H1 (cell line): ENCODE measurements around the gene DYSF. TPM values are rescaled to one million over a fixed set of nuclear protein-coding genes. Genes with fewer than 3 reads are reported as not detected.

Experiments used
- CTCF ChIA-PET: fragments of 300-600 bp; sonication (Branson Sonifier 250); formaldehyde crosslinking; loops from one replicate; lab custom pipeline; 2021; ENCODE audit not compliant: partially characterized antibody; lab: Charles Lee
- POLR2A ChIA-PET: fragments of 300-600 bp; sonication (Branson Sonifier 250); formaldehyde crosslinking; loops from one replicate; lab custom pipeline; 2021; ENCODE audit warnings: inconsistent platforms; ENCODE audit not compliant: partially characterized antibody; lab: Charles Lee
- DNase-seq, 2 experiments: peaks; one replicate each; pipeline versions ENCODE4 v3.0.0 to v3.0.0-alpha.2; 2010 to 2022; ENCODE audit warnings: low spot score in 2 of 2, low read depth in 1 of 2, mixed read lengths in 1 of 2
- FAIRE-seq: peaks from 2 replicates; lab custom pipeline; 2011; peaks lifted over from hg19 to GRCh38; lab: Jason Lieb, UNC
- H2AFZ ChIP-seq: 2 replicates; pipeline ENCODE4 v1.8.1; 2012; ENCODE audit warnings: low read length, inconsistent platforms
- H2AK5ac ChIP-seq: 2 replicates; pipeline ENCODE4 v1.6.1; 2013; ENCODE audit warnings: low read depth, low read length
- H2BK120ac ChIP-seq: replicated peaks from 2 replicates; pipeline ENCODE3; 2013; ENCODE audit warnings: low read depth, low read length, inconsistent platforms
- H2BK12ac ChIP-seq: 2 replicates; pipeline ENCODE4 v1.6.1; 2013; ENCODE audit warnings: low read depth, low read length
- H2BK15ac ChIP-seq: 2 replicates; pipeline ENCODE4 v1.6.1; 2013; ENCODE audit warnings: low read length
- H2BK20ac ChIP-seq: 2 replicates; pipeline ENCODE4 v1.6.1; 2013; ENCODE audit warnings: low read length
- H2BK5ac ChIP-seq: 2 replicates; pipeline ENCODE4 v1.6.1; 2013; ENCODE audit warnings: low read depth, low read length
- H3K14ac ChIP-seq: 2 replicates; pipeline ENCODE4 v1.6.1; 2013; ENCODE audit warnings: inconsistent platforms; ENCODE audit not compliant: insufficient read length
- H3K18ac ChIP-seq: 2 replicates; pipeline ENCODE4 v1.6.1; 2013; ENCODE audit warnings: low read length; ENCODE audit errors: extremely low read depth
- H3K23ac ChIP-seq: 2 replicates; pipeline ENCODE4 v1.6.1; 2013; ENCODE audit warnings: inconsistent platforms; ENCODE audit not compliant: insufficient read length
- H3K23me2 ChIP-seq: 2 replicates; pipeline ENCODE4 v1.6.1; 2013; ENCODE audit warnings: low read depth, low read length
- H3K27ac ChIP-seq: 2 replicates; pipeline ENCODE4 v1.6.1; 2011; ENCODE audit warnings: low read depth, low read length, inconsistent platforms
- H3K27me3 ChIP-seq, 4 experiments: replicated peaks in 1 of 4; 1 replicate in 1 of 4; 2 replicates in 3 of 4; pipeline versions ENCODE4 v1.6.1 to v1.8.1; 2011 to 2013; ENCODE audit warnings: low read length in 3 of 4, mild to moderate bottlenecking in 3 of 4, inconsistent platforms in 2 of 4, mixed read lengths in 2 of 4, moderate library complexity in 1 of 4; ENCODE audit not compliant: control insufficient read depth in 3 of 4, insufficient read depth in 3 of 4; ENCODE audit errors: extremely low read depth in 1 of 4
- H3K36me3 ChIP-seq, 4 experiments: 2 replicates each; pipeline versions ENCODE4 v1.6.1 to v1.8.1; 2011 to 2013; ENCODE audit warnings: mild to moderate bottlenecking in 4 of 4, low read length in 3 of 4, moderate library complexity in 2 of 4, control low read depth in 1 of 4, inconsistent platforms in 1 of 4; ENCODE audit not compliant: insufficient read depth in 4 of 4, control insufficient read depth in 2 of 4
- H3K4ac ChIP-seq: replicated peaks from 2 replicates; pipeline ENCODE3; 2013; ENCODE audit warnings: low read length, low read depth, mixed read lengths, inconsistent platforms; ENCODE audit not compliant: insufficient read length
- H3K4me1 ChIP-seq, 4 experiments: replicated peaks in 1 of 4; 1 replicate in 1 of 4; 2 replicates in 3 of 4; pipeline versions ENCODE4 v1.6.1 to v1.8.1; 2011 to 2013; ENCODE audit warnings: low read length in 3 of 4, inconsistent platforms in 2 of 4, mixed read lengths in 1 of 4; ENCODE audit not compliant: insufficient read depth in 4 of 4, control insufficient read depth in 3 of 4
- H3K4me2 ChIP-seq, 2 experiments: 2 replicates each; pipeline versions ENCODE4 v1.6.1 to v1.8.1; 2011 to 2013; ENCODE audit warnings: low read depth in 2 of 2, low read length in 2 of 2, control low read depth in 1 of 2, inconsistent platforms in 1 of 2, mild to moderate bottlenecking in 1 of 2; ENCODE audit not compliant: insufficient read depth in 1 of 2
- H3K4me3 ChIP-seq, 4 experiments: fragments of 200-600, 300-600 bp in 1 of 4; sonication (generic), shearing (Covaris generic), sonication (Bioruptor Twin) in 1 of 4; 2 replicates each; pipeline versions ENCODE4 v1.5.1 to v1.8.1; 2011 to 2016; ENCODE audit warnings: low read length in 4 of 4, low read depth in 3 of 4, control low read depth in 2 of 4, inconsistent platforms in 2 of 4, mild to moderate bottlenecking in 2 of 4, mixed read lengths in 1 of 4, moderate library complexity in 1 of 4; ENCODE audit not compliant: insufficient read depth in 2 of 4; ENCODE audit errors: extremely low read depth in 1 of 4
- H3K56ac ChIP-seq: replicated peaks from 2 replicates; pipeline ENCODE3; 2013; ENCODE audit warnings: low read depth, mild to moderate bottlenecking, mixed read lengths, low read length, inconsistent platforms; ENCODE audit not compliant: insufficient read length
- H3K79me1 ChIP-seq: 2 replicates; pipeline ENCODE4 v1.6.1; 2013; ENCODE audit warnings: low read depth, low read length, control low read depth
- H3K79me2 ChIP-seq, 2 experiments: 2 replicates each; pipeline versions ENCODE4 v1.6.1 to v1.8.1; 2012 to 2013; ENCODE audit warnings: low read length in 2 of 2, mild to moderate bottlenecking in 2 of 2, inconsistent platforms in 1 of 2; ENCODE audit not compliant: insufficient read depth in 2 of 2, control insufficient read depth in 1 of 2
- H3K9ac ChIP-seq, 4 experiments: replicated peaks in 1 of 4; 1 replicate in 1 of 4; 2 replicates in 3 of 4; pipeline versions ENCODE4 v1.6.1 to v1.8.1; 2011 to 2013; ENCODE audit warnings: low read depth in 3 of 4, low read length in 3 of 4, control low read depth in 2 of 4, mild to moderate bottlenecking in 2 of 4, moderate library complexity in 2 of 4, inconsistent platforms in 1 of 4; ENCODE audit errors: extremely low read depth in 1 of 4
- H3K9me3 ChIP-seq, 2 experiments: 2 replicates each; pipeline versions ENCODE4 v1.6.1 to v1.8.1; 2012 to 2013; ENCODE audit warnings: mild to moderate bottlenecking in 2 of 2, moderate library complexity in 2 of 2, control low read depth in 1 of 2, inconsistent platforms in 1 of 2, low read depth in 1 of 2, low read length in 1 of 2, mixed read lengths in 1 of 2; ENCODE audit not compliant: insufficient read depth in 2 of 2
- H4K20me1 ChIP-seq, 2 experiments: replicated peaks in 1 of 2; 2 replicates each; pipeline versions ENCODE3 to v1.8.1; 2011 to 2013; ENCODE audit warnings: inconsistent platforms in 2 of 2, low read length in 2 of 2, mild to moderate bottlenecking in 1 of 2; ENCODE audit not compliant: insufficient read depth in 2 of 2, control insufficient read depth in 1 of 2
- H4K5ac ChIP-seq: 2 replicates; pipeline ENCODE4 v1.6.1; 2013; ENCODE audit warnings: low read length, low read depth, mixed read lengths, inconsistent platforms; ENCODE audit not compliant: insufficient read length
- H4K8ac ChIP-seq: 2 replicates; pipeline ENCODE4 v1.8.0; 2013; ENCODE audit warnings: mild to moderate bottlenecking, moderate library complexity, low read length, inconsistent platforms; ENCODE audit not compliant: insufficient read depth; ENCODE audit errors: extremely low read depth
- H4K91ac ChIP-seq: replicated peaks from 2 replicates; pipeline ENCODE3; 2013; ENCODE audit warnings: low read length, mixed read lengths, inconsistent platforms; ENCODE audit not compliant: insufficient read length
- ATF2 ChIP-seq: IDR thresholded peaks from 2 replicates; pipeline ENCODE4 v1.6.1; 2012; ENCODE audit warnings: low read length, inconsistent platforms
- BCL11A ChIP-seq, 2 experiments: IDR thresholded peaks; one replicate each; pipeline ENCODE4 v1.6.1; 2011; ENCODE audit warnings: low read depth in 2 of 2, low read length in 2 of 2, mild to moderate bottlenecking in 2 of 2
- CTCF ChIP-seq, 3 experiments: IDR thresholded peaks; 1 replicate in 2 of 3; 2 replicates in 1 of 3; pipeline versions ENCODE4 v1.5.1 to v1.6.1; 2011; ENCODE audit warnings: low read length in 3 of 3, mild to moderate bottlenecking in 3 of 3, inconsistent platforms in 2 of 3, low read depth in 1 of 3, moderate library complexity in 1 of 3; ENCODE audit not compliant: insufficient read depth in 1 of 3; ENCODE audit errors: control extremely low read depth in 1 of 3
- KDM4A ChIP-seq: IDR thresholded peaks from one replicate; pipeline ENCODE4 v1.7.1; 2012; ENCODE audit warnings: low read depth, mild to moderate bottlenecking, moderate library complexity, low read length, inconsistent platforms; ENCODE audit not compliant: severe bottlenecking
- POLR2A ChIP-seq, 2 experiments: IDR thresholded peaks; 1 replicate in 1 of 2; 2 replicates in 1 of 2; pipeline ENCODE4 v1.6.1; 2011; ENCODE audit warnings: low read depth in 2 of 2, low read length in 2 of 2, mild to moderate bottlenecking in 2 of 2; ENCODE audit errors: control extremely low read depth in 1 of 2
- RNF2 ChIP-seq: fragments of 200-900, 300-1000 bp; sonication (generic); IDR thresholded peaks from 2 replicates; pipeline ENCODE4 v1.7.1; 2016; ENCODE audit warnings: borderline replicate concordance, low read depth, mild to moderate bottlenecking, antibody characterized with exemption, low read length; ENCODE audit not compliant: poor library complexity, severe bottlenecking; ENCODE audit errors: missing control alignments
- TAF1 ChIP-seq: IDR thresholded peaks from 2 replicates; pipeline ENCODE4 v1.6.1; 2011; ENCODE audit warnings: mild to moderate bottlenecking, low read depth, low read length
- TCF12 ChIP-seq: IDR thresholded peaks from 2 replicates; pipeline ENCODE4 v1.6.1; 2011; ENCODE audit warnings: low read depth, mild to moderate bottlenecking, low read length
- ZNF274 ChIP-seq: IDR thresholded peaks from 2 replicates; pipeline ENCODE4 v1.7.0; 2012; ENCODE audit warnings: low read length, borderline replicate concordance; ENCODE audit errors: extremely low read depth
- WGBS, 2 experiments: shearing (Covaris generic) in 1 of 2; methylation state at CpG; one replicate each; pipeline versions ENCODE4 v1.1.6 to v1.1.7; 2013 to 2015; ENCODE audit warnings: low lambda C conversion rate in 2 of 2, mixed read lengths in 2 of 2, inconsistent platforms in 1 of 2, low coverage in 1 of 2, missing lambda C conversion rate in 1 of 2; ENCODE audit not compliant: insufficient replicate concordance in 2 of 2, insufficient coverage in 1 of 2, insufficient read length in 1 of 2; ENCODE audit errors: extremely low coverage in 1 of 2, missing lambda C conversion rate in 1 of 2; 5-methylcytosine and 5-hydroxymethylcytosine counted together
- polyA plus RNA-seq, 7 experiments: library from polyadenylated mRNA; depleted of rRNA in 3 of 7; stranded (reverse) in 5 of 7; unstranded in 2 of 7; fragments of >200 nt in 5 of 7; fragments of 200-250 nt in 2 of 7; gene quantifications; 1 replicate in 5 of 7; 2 replicates in 1 of 7; 4 replicates in 1 of 7; pipeline versions ENCODE4 v1.2.1 to v1.2.3, GENCODE V29; 2011 to 2013; ENCODE audit warnings: missing spikeins in 2 of 7, mixed read lengths in 2 of 7
- total RNA-seq: library from RNA; stranded (reverse); fragmentation: NEBNext Ultra II Directional; extraction: Animal tissue kit (Norgen Biotek cat#: 25700); gene quantifications from 2 replicates; pipeline ENCODE4 v1.2.1, GENCODE V29; 2021

DYSF gene
- total and polyA plus RNA-seq, 2 of the 8 experiments (the other 6 are each of a cell fraction or from before 2014, with no cell fraction given): 5.8 to 7.1 TPM

- Histone ChIP-seq H3K4me2 (no peak overlapping the region), H3K56ac (no peak overlapping the region), H3K4me3 (no peak overlapping the region), H3K23ac (no peak overlapping the region), H4K20me1 (no peaks in the 10 kb centered on the region), H2BK120ac (no peak overlapping the region), H4K8ac (no peak overlapping the region), H2BK5ac (no peak overlapping the region), H3K4me1 (peaks cover 0 to 7% (median 3%) of the 10 kb centered on the region in 4 experiments; a peak in 3 of 7 replicates), H3K9ac (no peak overlapping the region), H2BK15ac (no peak overlapping the region), H3K27me3 (no peaks in the 10 kb centered on the region), H3K14ac (no peak overlapping the region), H3K36me3 (no peaks in the 10 kb centered on the region), H4K5ac (no peak overlapping the region), H4K91ac (no peak overlapping the region), H3K4ac (no peak overlapping the region), H3K79me2 (no peaks in the 10 kb centered on the region), H2BK12ac (no peak overlapping the region), H3K18ac (no peak overlapping the region), H3K9me3 (no peaks in the 10 kb centered on the region), H3K27ac (no peak overlapping the region), H3K23me2 (no peaks in the 10 kb centered on the region), H2AFZ (no peak overlapping the region), H3K79me1 (no peaks in the 10 kb centered on the region), H2AK5ac (no peak overlapping the region), H2BK20ac (no peak overlapping the region)
- CTCF ChIA-PET: interaction anchor here (0.6 to 2.2 kb wide), 5 partner anchors 11 to 208 kb away, joined by 3 to 13 read pairs (median 3); no protein-coding TSS in a partner anchor
- POLR2A ChIA-PET: no interaction called here
- DNase-seq (no peak), FAIRE-seq (no peak)
- WGBS, 2 experiments: 86% methylated on average over 9 of the region's 12 CpGs; no CpG with 5 or more reads in 1 of the 2 experiments
- TF ChIP-seq POLR2A (IDR thresholded peaks at IDR 0.05; ENCODE audit: control extremely low read depth in 1 of 2, low read depth in 2 of 2, low read length in 2 of 2): no peak
- no peak for TF ChIP-seq ZNF274
- TF ChIP-seq CTCF (IDR thresholded peaks at IDR 0.05; ENCODE audit: control extremely low read depth in 1 of 3, insufficient read depth in 1 of 3, low read depth in 1 of 3, low read length in 3 of 3): no peak
- no peak for TF ChIP-seq TAF1
- TF ChIP-seq RNF2: no peak
- no peak for TF ChIP-seq KDM4A
- no peak for TF ChIP-seq ATF2
- TF ChIP-seq TCF12: no peak
- TF ChIP-seq BCL11A (IDR thresholded peaks at IDR 0.05; ENCODE audit: low read depth in 2 of 2, low read length in 2 of 2): no peak
Measured at GRCh38 chr2:71592181-71592711, 138.9 kb downstream of the DYSF start.
